GM21447 (cell line): Measurements from ENCODE around the gene HSDL2.

ENCODE experiments used
- ATAC-seq: cut with Tn5 transposase; IDR thresholded peaks from one replicate; pipeline ENCODE4 v1.9.1; 2021; ENCODE audit not compliant: unreplicated experiment

The HSDL2 gene

DNA sequence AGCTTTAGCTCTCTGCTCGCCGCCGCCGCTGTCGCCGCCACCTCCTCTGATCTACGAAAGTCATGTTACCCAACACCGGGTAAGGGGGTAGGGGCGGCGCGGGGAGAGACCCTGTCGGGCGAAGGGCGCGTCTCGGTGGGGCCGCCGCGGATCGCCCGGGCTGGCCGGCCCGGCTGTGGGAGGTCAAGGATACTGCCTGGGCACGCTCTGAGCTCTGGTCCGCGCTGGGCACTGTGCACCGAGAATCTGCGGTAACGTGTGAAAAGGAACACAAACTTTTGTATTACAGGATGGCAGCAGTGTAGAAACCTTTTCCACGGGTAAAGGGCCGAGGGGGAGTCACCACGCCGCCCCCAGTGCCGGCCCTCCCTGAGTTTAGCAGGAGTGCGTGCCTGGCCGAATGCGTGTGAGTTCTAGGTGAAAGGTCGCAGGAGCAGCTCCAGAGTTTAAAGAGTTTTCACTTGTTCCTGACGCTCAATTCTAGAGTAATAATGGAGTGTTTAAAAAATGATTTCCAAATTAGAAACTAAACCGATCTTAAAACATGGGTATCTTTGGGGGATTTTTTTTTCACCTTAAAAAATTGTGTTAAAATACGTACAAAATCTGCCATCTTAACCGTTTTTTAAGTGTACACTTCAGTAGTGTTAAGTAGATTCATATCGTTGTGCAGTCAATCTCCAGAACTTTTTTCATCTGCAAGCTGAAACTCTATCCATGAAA, at the start of gene HSDL2:
Gene HSDL2, plus strand, starts transcription at position 7 of the 723 bp plus-strand sequence. Its CDS starts 56 bp downstream, at position 63.
- ATAC-seq, result peak; percentile 19

DNA sequence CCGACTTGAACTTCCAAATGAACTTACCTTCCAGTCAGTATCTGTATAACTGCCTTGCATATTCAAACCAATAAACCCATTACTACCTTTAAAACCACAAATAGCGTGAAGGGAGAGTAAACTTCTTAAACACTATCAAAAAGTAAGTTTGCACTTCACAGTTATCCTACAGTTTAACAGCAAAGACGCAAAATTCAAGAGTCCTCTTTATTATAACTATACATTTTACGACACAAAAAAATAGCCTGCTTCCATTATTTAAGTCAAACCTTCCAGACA, 48.3 kb upstream of the HSDL2 start:
- no peak for ATAC-seq

DNA sequence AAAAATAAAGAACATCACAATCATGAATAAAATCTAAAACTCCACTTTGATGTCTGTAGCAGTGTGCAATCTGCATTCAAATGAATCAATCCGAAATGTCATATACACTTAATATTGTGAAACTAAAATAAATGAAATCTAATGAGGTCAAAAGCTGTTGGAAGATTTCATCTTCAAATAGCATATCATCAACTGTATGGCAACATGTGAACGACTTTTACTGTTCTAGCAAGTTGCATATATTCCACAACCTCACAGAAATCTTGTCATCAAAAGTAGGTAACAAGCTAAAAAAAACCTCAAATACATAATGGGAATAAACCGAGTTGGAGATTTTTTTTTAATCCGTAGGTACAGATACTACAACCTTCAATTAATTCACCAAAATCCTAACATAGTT, 47.7 kb upstream of the HSDL2 start:
- ATAC-seq, result no peak

DNA sequence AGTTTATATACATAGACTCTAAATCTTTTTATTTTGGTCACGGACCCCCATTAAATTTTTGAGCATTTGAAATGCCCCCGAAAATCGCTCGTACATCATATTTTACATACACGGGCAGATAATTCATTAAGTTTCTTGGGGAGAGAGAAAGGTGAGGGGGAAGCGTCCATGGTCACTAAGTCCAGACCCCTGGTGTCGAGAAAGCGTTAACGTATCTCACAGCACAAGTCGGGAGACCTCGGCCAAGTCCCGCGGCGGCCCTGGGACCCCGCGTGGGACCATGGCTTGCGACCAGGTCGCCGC, 47.3 kb upstream of the HSDL2 start:
- ATAC-seq, result no peak

DNA sequence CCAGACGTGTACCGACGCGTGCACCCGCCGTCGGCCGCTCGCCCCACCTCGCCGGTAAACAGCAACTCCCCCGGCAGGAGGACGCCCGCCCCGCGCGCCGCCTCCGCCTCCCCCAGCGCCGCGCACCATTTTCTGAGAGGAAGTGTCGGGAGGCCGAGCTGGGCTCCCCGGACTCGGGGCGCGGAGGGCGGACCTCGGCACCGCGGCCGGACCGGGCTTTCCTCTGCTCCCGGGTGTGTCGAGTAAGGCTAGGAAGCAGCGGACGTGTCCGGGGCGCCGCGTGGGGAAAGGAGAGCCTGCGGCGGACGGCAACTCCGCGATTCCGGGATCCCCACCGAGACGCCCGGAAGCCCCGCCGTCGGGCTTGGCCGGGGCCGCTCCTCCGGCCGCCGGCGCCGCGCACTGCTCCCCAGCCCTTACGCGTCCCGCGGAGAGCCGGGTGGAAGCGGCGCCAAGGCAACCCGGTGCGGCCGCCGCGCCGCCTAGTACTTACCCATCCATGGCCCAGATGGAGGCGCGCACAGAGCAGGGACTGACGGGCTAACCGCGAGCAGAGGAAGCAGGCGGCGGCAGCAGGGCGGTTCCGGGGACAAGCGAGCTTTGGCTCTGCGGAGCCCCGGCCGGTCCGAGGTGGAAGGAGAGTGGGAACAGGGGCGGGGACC, 46.8 kb upstream of the HSDL2 start, which contains the start of gene PTBP3:
Gene PTBP3, minus strand, starts transcription at position 643 of the 662 bp plus-strand sequence. CDS start 35,754 bp downstream, outside the sequence.
- peak; percentile 58 for ATAC-seq

DNA sequence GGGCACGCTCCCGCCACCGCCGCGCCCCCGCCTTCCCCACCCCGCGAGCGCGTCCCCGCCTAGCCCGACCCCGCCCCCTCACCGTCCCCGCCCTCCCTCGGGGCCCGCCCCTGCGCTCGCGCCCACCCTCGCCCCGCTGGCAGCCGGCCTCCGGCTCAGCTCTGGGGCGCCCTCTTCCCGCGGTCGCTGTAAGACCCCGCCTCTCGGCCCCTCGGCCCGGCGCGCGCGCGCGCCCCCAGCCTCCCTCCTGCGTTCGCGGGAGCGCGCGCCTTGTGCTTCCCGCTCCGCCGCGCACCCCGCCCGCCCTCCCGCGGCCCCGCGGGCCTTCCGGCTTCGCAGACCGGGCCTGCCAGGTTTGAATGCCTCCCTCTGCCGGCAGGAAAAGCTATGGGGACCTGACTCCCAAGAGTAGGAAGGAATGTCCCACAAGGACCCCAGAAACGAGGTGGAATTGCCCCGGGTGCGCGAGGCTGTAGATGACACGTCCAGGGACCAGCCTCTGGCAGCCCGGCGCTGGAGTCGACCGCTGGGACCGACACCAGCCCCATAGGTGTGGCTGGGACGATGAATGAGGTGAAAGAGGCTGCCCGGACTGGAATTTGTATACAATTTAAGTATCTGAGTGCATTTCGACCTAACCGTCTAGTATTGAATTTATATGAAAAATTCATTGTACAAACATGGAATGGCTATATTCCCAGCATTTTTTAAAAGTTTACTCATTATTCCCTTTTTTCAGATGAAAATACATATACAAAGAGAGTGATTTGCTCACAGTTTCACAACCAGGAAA, 46.1 kb upstream of the HSDL2 start:
- peak; percentile 56 for ATAC-seq

DNA sequence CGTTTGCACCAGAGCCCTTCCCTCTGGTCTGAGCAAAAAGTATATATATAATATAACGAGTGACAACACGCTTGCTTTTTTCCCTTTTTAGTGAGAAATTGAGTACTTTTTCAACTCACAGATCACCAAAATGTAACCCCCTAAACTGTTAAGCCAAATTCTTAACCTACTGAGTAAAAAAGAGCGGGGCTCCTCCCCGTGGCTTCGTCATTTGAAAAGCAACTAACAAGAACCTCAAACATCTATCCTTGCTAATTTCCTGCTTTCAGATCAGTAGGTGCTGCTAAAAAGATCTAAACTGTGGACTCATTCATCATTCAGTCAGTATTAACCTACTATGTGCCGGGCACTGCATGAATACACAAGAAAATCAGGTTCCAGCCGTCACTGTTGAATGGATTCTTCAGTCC, 45.5 kb upstream of the HSDL2 start:
- ATAC-seq, result no peak

DNA sequence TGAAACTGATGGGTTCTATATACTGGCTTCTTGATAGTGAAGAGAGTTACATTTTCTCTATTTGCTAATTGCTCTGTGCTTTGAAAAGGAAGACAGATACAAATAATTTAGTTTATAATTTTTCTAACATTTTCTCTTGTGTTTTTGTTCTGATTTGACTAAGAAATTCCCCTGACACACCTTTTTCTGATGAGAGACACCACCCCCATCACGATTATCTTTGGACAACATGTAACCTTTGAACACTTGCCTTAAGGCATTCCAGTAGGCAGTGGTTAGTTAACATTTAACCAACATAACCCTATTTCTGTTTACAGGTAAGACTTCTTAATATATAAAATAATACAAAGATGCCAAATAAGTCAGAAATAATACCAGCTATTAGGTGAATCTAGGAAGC, 42.4 kb upstream of the HSDL2 start:
- ATAC-seq, result no peak

DNA sequence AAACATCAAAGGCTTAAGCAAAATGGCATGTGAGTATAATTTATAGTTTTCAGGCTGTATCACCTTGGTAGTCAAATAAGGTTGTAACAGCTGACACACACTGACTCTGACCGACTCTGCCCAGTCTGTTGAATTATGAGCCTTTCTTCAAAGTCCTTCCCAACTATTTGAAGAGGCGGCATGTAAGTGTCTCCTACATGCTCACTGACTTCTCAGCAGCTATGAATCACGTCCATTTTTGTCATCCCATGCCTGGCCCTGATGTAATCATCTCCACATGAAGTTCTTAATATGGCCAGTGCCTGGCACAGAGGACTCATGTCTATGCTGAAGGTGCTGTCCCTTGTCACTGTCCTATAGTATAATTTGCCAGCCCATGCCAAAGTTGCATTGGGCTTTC, 41.3 kb upstream of the HSDL2 start:
- ATAC-seq, result no peak

DNA sequence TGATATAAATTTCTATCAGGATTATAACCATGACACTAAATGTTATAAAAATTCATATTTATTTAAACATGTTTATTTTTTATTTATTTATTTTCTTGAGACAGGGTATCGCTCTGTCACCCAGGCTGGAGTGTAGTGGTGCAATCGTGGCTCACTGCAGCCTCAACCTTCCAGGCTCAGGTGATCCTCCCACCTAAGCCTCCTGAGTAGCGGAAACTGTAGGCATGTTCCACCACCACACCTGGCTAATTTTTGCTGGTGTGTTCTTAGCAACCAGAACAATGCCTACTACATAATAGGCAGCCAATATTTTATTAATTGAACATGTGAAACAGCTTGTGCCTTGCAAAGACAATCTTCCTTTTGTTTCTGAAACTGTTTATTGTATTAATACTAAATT, 40.0 kb upstream of the HSDL2 start:
- ATAC-seq, result no peak

DNA sequence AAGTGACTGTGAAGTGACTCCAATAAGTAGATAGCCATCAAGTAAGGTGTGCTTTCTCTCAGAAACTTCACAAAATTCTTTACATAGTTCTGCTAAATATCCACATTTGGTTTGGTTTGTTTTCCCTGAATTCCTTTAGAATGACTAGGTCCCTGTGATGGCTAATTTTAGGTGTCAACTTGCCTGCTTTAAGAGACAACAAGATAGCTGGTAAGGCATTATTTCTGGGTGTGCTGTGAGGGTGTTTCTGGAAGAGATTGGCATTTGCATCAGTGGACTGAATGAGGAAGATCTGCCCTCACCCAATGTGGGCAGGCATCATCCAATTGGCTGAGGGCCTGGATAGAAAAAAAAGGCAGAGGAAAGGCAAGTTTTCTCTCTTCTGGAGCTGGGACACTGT, 38.2 kb upstream of the HSDL2 start:
- ATAC-seq, result no peak

DNA sequence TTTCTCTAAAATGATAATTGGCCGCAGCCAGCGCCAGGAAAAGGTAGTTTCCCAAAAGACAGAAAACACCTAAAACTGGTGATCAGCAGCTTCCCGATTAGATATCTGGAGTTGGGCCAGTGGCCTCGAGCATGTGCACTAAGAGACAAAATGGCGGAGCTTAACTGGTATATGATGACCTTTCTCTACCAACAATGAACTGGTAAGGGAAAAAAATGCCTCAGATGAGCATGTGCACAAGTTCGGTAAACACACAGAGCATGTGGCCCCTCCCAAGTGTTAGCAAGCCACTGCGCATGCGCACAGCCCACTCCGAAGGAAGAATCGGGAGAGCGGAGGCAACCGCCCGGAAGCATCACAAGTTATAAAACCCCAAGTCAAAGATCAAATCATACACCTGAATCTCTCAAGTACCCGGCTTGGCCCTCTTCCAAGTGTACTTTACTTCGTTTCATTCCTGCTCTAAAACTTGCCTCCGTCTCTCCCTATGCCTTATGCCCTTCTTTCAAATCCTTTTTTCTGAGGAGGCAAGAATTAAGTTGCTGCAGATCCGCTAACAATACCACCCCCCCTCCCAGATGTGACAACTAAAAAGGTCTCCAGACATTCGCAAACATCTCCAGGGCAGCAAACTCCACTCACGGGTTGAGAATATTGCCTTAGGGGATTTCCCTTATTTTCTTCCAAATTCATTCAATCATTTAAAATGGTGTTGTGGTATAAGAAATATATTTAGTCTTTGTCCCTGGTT, 31.5 kb upstream of the HSDL2 start:
- no peak for ATAC-seq

DNA sequence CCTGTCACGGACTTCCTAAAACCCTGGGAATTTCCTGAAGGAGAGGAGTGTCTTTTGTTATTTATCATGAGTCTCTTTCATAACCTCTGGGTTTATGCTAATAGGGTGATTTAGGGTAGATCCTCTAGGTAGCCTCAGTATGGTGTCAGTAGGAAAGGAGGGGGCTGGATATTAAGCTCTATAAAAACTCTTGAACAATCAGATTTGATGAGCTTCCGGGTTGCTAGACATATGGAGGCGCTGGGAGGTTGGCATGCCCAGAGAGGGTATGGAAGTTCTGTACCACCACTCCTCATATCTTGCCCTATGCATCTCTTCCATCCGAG, 30.9 kb upstream of the HSDL2 start:
- no peak for ATAC-seq

DNA sequence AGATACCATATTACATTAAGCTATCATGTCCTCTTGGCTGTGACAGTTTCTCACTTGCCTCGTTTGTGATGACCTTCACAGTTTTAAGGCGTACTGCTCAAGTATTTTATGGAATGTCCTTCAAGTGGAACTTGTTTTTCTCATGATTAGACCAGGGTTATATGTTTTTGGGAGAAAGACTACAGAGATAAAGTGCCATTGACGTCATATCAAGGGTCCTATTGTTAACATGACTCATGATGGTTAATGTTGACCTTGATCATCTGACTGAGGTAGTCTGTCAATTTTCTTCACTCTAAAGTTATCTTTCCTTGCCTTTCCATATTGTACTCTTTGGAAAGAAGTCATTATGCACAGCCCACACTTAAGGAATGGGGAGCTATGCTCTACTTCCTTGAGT, 28.7 kb upstream of the HSDL2 start:
- ATAC-seq, result no peak

DNA sequence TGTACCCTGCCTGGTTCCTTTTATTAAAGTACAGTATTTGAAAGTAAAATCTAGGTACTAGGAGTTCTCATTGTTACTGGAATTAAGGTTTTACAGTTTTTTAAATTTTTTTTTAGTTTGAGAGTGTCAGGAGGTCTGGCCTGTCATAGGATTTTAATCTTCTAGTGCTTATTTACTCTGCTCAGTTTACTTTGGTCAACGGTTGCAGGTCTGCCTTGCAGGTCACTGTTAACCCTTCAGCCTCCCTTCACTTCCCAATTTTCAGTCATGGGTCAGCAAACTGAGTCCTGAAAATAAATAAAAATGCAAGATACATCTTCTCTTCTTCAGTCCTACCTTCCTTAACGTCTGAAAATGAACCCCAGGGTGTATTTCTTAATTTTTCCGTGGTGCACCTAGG, 27.7 kb upstream of the HSDL2 start:
- no peak for ATAC-seq

DNA sequence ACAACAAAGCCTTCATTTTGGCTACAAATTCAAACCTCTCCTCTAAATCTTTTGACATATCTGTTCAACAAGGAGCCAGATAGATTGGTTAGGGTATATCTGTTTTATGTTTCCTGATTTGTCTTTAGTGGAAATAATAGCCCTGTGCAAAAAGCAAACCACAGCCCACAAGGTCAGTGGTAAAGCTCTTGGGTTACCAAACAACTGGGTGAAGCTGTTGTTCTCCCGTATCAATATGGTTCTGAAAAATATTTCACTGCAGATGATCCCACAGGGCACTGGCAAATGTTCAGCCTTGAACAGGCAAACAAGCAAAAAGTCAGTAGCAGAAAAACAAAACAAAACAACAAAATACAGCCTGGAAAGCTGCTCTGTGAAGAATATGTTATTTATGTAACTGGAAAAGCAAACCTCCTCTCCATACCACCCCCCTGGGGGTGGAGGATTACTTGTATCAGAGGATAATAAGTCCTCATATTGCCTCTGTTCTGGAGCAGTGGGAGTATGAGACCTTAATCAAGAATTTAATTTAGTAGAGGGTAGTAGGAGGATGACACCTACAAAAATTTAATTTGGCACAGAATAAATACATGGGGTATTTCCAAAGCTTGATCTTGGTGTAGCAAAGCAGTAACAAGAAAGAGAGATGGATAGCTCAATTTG, 25.7 kb upstream of the HSDL2 start:
- ATAC-seq, result no peak

DNA sequence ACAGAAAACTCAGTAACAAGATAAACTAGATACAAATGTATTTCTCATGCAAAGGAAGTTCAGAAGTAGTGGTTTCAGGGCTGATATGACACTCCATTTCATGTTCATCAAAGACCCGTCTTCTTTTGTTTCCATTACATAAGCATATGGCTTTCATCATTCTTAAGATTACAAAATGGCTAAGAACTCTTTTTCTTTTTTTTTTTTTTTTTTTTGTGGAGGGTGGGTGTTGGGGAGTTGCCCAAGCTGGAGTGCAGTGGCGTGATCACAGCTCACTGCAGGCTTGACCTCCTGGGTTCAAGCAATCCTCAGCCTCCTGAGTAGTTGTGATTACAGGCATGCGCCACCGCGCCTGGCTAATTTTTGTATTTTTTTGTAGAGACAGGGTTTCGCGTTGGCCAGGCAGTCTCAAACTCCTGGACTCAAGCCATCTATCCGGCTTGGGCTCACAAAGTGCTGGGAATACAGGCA, 24.4 kb upstream of the HSDL2 start:
- ATAC-seq, result no peak

DNA sequence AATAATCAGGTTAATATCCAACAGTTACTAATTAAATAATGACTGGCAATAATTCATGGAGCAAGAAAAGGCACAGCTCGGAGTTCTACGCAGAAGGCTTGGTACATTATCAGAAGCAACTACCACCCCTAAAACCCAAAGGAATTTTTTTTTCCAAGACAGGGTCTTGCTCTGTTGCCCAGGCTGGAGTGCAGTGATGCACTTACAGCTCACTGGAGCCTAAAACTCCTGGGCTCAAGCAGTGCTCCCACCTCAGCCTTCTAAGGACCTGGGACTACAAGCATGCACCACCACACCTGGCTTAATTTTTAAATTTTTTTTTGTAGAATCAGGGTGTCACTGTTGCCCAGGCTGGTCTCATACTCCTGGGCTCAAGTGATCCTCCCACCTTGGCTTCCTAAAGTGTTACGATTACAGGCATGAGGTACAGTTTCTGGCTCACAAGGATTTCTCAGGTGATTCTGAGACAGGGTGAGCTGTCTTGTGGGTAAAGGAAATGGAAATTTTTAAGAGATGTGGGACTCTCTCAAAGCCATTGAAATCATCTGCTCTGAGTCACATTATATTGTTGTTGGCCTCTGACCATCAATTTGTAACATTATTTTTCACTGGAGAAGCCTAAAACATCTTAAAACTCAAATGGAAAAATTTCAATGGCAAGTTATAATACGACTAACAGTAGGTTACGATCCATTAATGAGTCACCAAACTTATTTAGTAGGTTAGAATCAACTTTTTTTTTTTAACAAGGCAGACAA, 19.7 kb upstream of the HSDL2 start:
- no peak for ATAC-seq

DNA sequence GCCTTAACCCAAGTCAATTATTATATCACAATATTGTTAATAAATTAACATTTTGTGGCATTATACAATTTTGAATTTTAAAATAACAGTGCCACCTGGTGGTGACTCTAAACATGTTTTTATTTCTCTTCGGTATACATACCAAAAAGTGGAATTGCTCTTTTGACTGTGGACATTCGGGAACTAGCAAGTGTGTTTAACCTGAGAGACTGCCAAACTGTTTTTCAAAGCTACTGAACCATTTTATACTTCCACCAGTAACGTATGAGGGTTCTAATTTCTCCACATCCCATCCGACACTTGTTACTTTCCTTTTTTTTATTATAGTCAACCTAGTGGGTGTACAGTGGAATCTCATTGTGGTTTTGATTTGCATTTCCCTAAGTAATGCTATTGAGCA, 18.3 kb upstream of the HSDL2 start:
- ATAC-seq, result no peak

DNA sequence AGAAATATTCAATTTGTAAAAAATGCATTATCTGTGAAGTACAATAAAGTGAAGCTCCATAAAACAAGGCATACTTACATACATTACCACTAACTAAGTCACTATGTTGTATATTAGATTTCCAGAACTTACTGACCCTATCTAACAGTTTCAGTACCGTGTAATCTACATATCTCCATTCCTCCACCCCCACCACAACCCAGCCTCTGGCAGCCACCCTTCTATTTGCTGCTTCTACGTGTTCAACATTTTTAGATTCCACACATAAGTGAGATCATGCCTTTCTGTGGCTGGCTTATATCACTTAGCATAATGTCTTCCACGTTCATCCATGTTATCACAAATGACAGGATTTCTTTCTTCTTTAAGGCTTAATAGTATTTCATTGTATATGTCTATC, 15.1 kb upstream of the HSDL2 start:
- no peak for ATAC-seq
